Sigmoid colon (tissue), 7 donors: ENCODE measurements around the gene SIN3A. TPM values are rescaled to one million over a fixed set of nuclear protein-coding genes. Genes with fewer than 3 reads are reported as not detected.

Source experiments
- DNase-seq: peaks from one replicate; pipeline ENCODE4 v3.0.0-alpha.2; 2019
- H3K27ac ChIP-seq, 4 donors: fragments of 200-600 bp; sonication (generic); one replicate each; pipeline ENCODE4 v1.5.1; 2016 to 2019; ENCODE audit warnings: mild to moderate bottlenecking in 1 of 4
- H3K27me3 ChIP-seq, 3 donors: fragments of 200-600 bp; sonication (generic); one replicate each; pipeline ENCODE4 v1.5.1; 2019; ENCODE audit warnings: mild to moderate bottlenecking in 1 of 3
- H3K36me3 ChIP-seq, 4 donors: fragments of 200-600 bp; sonication (generic); one replicate each; pipeline ENCODE4 v1.5.1; 2016 to 2019
- H3K4me1 ChIP-seq, 4 donors: fragments of 200-600 bp; sonication (generic); one replicate each; pipeline ENCODE4 v1.5.1; 2017 to 2019
- H3K4me3 ChIP-seq, 4 donors: fragments of 200-600 bp; sonication (generic); one replicate each; pipeline ENCODE4 v1.5.1; 2017 to 2019; ENCODE audit warnings: mild to moderate bottlenecking in 2 of 4, moderate library complexity in 1 of 4
- H3K9me3 ChIP-seq, 4 donors: fragments of 200-600 bp in 3 of 4; sonication (generic) in 3 of 4; one replicate each; pipeline versions ENCODE4 v1.5.1 to v1.6.1; 2013 to 2019
- EP300 ChIP-seq, 4 donors: sonication (generic); formaldehyde crosslinking; IDR thresholded peaks; one replicate each; pipeline ENCODE4 v1.6.1; 2017; ENCODE audit warnings: antibody characterized with exemption in 4 of 4
- POLR2A ChIP-seq, 2 donors: fragments of 450-650 bp; IDR thresholded peaks; one replicate each; pipeline ENCODE4 v1.6.1; 2016; ENCODE audit warnings: antibody characterized with exemption in 2 of 2, mild to moderate bottlenecking in 2 of 2, moderate library complexity in 2 of 2
- POLR2AphosphoS5 ChIP-seq, 4 donors: sonication (generic); formaldehyde crosslinking; IDR thresholded peaks; one replicate each; pipeline ENCODE4 v1.6.1; 2017; ENCODE audit warnings: antibody characterized with exemption in 4 of 4
- WGBS, 2 donors: extraction: QIAGEN DNeasy Blood & Tissue Kit; methylation state at CpG; one replicate each; pipeline ENCODE4 v1.1.7; 2013; 5-methylcytosine and 5-hydroxymethylcytosine counted together
- intact Hi-C: fragments of 100-400 bp; cut with DNase I; formaldehyde crosslinking; loops from one replicate; pipeline ENCODE4 v1.15.1; 2023
- polyA plus RNA-seq, 3 donors: library from polyadenylated mRNA; stranded (reverse); fragments of 200-250 nt; gene quantifications; one replicate each; pipeline ENCODE4 v1.2.3, GENCODE V29; 2013
- total RNA-seq, 4 donors: library from RNA; depleted of rRNA; stranded (reverse); fragments of >200 nt; gene quantifications; one replicate each; pipeline ENCODE4 v1.1.0, GENCODE V29; 2016
- TF ChIP-seq, protein P1 (sequence below), 4 experiments: fragments of 450-650 bp in 3 of 4; fragments of 200-600 bp in 1 of 4; IDR thresholded peaks; one replicate each; pipeline ENCODE4 v1.5.1; 2016 to 2019; ENCODE audit warnings: antibody characterized with exemption in 4 of 4, mild to moderate bottlenecking in 3 of 4, moderate library complexity in 2 of 4
- donor health status: healthy with polysubstance abuse.
- donor health status: Bipolar disorder and iron deficiency.
- donor health status: healthy.

Gene SIN3A
- total and polyA plus RNA-seq, 7 donors: 7.9 to 41.8 (median 34.6) TPM

DNA sequence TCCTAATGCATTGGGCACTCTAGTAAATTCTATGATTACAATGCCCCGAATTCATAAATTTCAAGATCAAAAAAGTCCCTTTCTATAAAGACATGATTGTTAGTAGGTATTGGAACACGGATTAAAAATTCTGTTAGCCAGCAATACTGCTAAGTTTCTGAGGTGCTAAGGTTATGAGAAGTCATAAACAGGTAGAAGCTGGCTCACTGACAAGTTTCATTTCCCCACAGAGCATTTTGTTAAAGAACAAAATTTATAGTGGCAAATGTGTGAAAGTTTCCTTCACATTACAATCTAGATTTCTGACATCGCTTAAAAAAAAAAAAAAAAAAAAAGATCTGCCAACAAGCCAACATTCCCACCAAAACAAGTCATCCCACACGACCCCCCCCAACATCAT lies 70.7 kb downstream of the SIN3A start:
- H3K27ac ChIP-seq: no peak overlapping the region
- intact Hi-C loops: no loop called here
- H3K9me3 ChIP-seq: no peaks in the 10 kb centered on the region
- no peaks in the 10 kb centered on the region for H3K27me3 ChIP-seq
- H3K4me3 ChIP-seq: no peak overlapping the region
- peaks cover 30 to 100% (median 58%) of the 10 kb centered on the region in 4 donors for H3K36me3 ChIP-seq
- TF ChIP-seq POLR2A (IDR thresholded peaks at IDR 0.05): no peak
- no peak for TF ChIP-seq EP300 (IDR thresholded peaks at IDR 0.05)
- no peak for TF ChIP-seq POLR2AphosphoS5 (IDR thresholded peaks at IDR 0.05)
- TF ChIP-seq, protein P1, sequence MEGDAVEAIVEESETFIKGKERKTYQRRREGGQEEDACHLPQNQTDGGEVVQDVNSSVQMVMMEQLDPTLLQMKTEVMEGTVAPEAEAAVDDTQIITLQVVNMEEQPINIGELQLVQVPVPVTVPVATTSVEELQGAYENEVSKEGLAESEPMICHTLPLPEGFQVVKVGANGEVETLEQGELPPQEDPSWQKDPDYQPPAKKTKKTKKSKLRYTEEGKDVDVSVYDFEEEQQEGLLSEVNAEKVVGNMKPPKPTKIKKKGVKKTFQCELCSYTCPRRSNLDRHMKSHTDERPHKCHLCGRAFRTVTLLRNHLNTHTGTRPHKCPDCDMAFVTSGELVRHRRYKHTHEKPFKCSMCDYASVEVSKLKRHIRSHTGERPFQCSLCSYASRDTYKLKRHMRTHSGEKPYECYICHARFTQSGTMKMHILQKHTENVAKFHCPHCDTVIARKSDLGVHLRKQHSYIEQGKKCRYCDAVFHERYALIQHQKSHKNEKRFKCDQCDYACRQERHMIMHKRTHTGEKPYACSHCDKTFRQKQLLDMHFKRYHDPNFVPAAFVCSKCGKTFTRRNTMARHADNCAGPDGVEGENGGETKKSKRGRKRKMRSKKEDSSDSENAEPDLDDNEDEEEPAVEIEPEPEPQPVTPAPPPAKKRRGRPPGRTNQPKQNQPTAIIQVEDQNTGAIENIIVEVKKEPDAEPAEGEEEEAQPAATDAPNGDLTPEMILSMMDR (IDR thresholded peaks at IDR 0.05): no peak
- 23 to 66% methylated on average over 4 of the region's 4 CpGs for WGBS, 2 donors
- no peaks in the 10 kb centered on the region for H3K4me1 ChIP-seq
- DNase-seq: no peak

DNA sequence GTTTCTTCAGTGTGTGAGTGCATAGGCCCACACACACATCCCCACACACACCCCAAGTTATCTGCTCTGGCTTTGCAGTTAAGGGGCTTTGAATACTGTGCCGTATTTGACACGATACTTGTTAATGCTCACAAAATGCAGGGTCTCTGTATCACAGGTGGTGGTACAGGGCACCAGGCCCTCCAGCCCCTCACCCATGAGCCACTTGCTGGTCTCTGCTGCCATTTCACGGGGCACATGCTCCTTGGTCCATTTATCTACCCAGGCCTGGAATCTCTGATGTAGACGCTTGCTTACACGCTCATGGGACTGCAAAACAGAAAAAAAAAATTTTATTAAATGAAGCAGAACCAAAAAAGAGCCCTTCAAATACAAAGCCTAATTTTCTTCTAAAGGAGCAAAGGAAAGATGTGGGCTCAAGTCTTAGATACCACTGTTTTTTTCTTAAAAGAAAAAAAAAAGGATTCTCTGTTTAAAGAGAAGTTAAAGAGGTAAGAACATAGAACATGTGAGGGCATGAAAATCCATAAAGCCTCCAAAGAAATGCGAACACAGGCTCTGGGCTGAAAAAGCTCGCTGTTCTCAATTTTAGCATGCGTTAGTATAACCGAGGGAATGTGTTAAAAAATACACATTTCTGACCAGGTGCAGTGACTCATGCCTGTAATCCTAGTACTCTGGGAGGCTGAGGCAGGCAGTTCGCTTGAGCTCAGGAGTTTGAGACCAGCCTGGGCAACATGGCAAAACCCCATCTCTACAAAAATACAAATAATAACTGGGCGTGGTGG lies 79.4 kb downstream of the SIN3A start:
- no peak overlapping the region for H3K4me3 ChIP-seq
- peaks cover 30 to 74% (median 33%) of the 10 kb centered on the region in 4 donors for H3K36me3 ChIP-seq
- DNase-seq: no peak
- H3K4me1 ChIP-seq: peaks cover 0 to 17% (median 15%) of the 10 kb centered on the region in 4 donors
- H3K9me3 ChIP-seq: no peaks in the 10 kb centered on the region
- 93 to 95% methylated on average over 11 of the region's 11 CpGs for WGBS, 2 donors
- no peaks in the 10 kb centered on the region for H3K27me3 ChIP-seq
- TF ChIP-seq POLR2A (IDR thresholded peaks at IDR 0.05): no peak
- TF ChIP-seq, protein P1 (IDR thresholded peaks at IDR 0.05): no peak
- TF ChIP-seq EP300 (IDR thresholded peaks at IDR 0.05): no peak
- TF ChIP-seq POLR2AphosphoS5 (IDR thresholded peaks at IDR 0.05): no peak
- no peak overlapping the region for H3K27ac ChIP-seq
- intact Hi-C loops: no loop called here

DNA sequence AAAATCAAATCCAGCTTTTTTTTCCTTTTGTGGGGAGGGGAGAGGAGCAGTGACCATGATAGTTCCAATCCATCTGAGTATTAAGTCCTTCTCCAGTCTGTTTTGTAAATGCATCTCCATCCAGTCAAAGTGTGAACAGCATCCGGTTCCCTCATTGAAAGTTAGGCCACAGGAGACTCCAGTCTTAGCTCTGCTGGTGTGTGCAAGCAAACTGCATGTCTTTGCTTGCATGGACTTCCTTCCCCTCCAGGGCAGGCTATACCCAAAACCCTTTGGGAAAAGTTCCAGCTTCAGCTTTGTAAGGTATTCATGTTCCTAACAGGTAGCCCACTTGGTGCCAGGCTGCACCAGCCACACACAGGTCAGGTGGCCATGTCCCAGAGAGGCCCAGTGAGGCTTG lies 80.0 kb downstream of the SIN3A start:
- no peak for DNase-seq
- Histone ChIP-seq H3K9me3 (no peaks in the 10 kb centered on the region), H3K4me3 (no peak overlapping the region), H3K27ac (no peak overlapping the region), H3K36me3 (peaks cover 30 to 74% (median 36%) of the 10 kb centered on the region in 4 donors), H3K27me3 (no peaks in the 10 kb centered on the region), H3K4me1 (peaks cover 0 to 21% (median 18%) of the 10 kb centered on the region in 4 donors)
- intact Hi-C loops: no loop called here
- TF ChIP-seq POLR2A (IDR thresholded peaks at IDR 0.05): no peak
- TF ChIP-seq POLR2AphosphoS5 (IDR thresholded peaks at IDR 0.05): no peak
- TF ChIP-seq, protein P1 (IDR thresholded peaks at IDR 0.05): no peak
- TF ChIP-seq EP300 (IDR thresholded peaks at IDR 0.05): no peak
- WGBS, 2 donors: 89 to 92% methylated on average over 1 of the region's 1 CpG

DNA sequence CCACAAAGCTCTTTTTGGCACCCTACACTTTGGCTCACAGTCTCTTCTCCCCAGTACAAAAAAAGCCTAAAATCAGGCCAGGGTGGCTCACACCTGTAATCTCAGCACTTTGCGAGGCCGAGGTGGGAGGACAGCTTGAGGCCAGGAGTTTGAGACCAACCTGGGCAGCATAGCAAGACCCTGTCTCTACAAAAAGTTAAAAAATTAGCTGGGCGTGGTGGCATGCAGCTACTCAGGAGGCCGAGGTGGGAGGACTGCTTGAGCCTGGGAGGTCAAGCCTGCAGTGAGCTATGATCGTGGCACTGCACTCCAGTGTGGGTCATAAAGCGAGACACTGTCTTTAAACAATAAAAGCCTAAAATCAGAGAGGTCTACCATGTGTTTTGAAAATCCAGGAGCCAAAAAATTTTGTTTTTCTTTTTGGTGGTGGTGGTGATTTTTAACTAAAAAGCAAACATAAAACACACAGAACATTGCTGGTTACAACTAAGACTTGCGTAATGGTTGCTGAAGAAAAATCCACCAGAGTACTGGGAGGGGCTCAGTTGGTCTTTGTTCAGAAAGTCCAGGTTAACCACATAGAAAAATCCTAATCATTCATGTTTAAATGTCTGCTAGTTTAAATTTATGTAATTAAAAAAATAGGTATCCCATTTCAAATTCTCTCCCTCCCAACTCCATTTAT lies 81.5 kb downstream of the SIN3A start:
- Histone ChIP-seq H3K27me3 (no peaks in the 10 kb centered on the region), H3K4me1 (peaks cover 0 to 22% (median 18%) of the 10 kb centered on the region in 4 donors), H3K4me3 (no peak overlapping the region), H3K36me3 (peaks cover 16 to 74% (median 44%) of the 10 kb centered on the region in 4 donors), H3K9me3 (no peaks in the 10 kb centered on the region), H3K27ac (no peak overlapping the region)
- no peak for TF ChIP-seq POLR2AphosphoS5 (IDR thresholded peaks at IDR 0.05)
- DNase-seq: no peak
- intact Hi-C loops: loop anchor here (5.0 to 10.0 kb wide), 2 partner anchors 205 to 252 kb away; partner anchors contain the start of gene PTPN9
- WGBS, 2 donors: 88 to 94% methylated on average over 7 of the region's 7 CpGs

DNA sequence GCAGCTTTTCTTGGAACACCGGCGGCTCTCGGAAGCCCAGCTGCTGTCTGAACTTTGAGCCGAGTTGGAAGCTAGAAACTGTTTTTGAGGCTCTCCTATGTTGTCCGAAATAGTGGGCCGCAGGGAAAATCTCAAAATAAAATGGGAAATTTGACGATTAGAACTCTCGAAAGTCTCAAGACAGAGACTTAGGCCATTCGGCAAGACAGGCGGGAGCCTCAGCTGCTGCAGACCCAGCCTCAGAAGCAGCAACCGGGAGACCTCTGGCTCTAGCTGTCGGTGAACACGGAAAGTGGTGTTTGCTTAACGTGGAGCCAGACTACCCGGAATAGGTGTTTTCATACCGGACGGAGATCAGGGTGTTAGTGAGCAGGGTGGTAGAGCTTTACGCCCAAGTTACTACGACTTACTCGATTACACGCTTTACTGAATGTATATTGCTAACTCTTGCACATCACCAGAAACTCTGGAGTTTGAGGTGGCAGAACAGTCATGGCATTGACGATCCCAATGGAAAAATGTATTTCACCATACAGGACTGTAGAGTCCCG lies 82.7 kb downstream of the SIN3A start:
- Histone ChIP-seq H3K27ac (peak overlapping the region; percentile 95 to 99 (median 97)), H3K4me3 (peak overlapping the region; percentile 73 to 99 (median 82)), H3K27me3 (no peaks in the 10 kb centered on the region), H3K4me1 (peaks cover 0 to 22% (median 18%) of the 10 kb centered on the region in 4 donors), H3K9me3 (no peaks in the 10 kb centered on the region), H3K36me3 (peaks cover 9 to 74% (median 48%) of the 10 kb centered on the region in 4 donors)
- intact Hi-C loops: loop anchor here (5.0 to 10.0 kb wide), 2 partner anchors 206 to 254 kb away; partner anchors contain the start of gene PTPN9
- TF ChIP-seq POLR2AphosphoS5 (IDR thresholded peaks at IDR 0.05) (no peak), POLR2A (IDR thresholded peaks at IDR 0.05) (no peak), EP300 (IDR thresholded peaks at IDR 0.05) (no peak)
- TF ChIP-seq, protein P1 (IDR thresholded peaks at IDR 0.05): no peak
- 2 to 6% methylated on average over 23 of the region's 23 CpGs for WGBS, 2 donors
- no peak for DNase-seq
